BLaER1 treated with 17β-estradiol and CSF1 and Interleukin-3, amounts not matched to agents 10 nM and 100 nM (cell line): ENCODE data around the gene TP63.

ENCODE experiments used
- H3K27ac ChIP-seq, 11 experiments: shearing (Covaris generic); formaldehyde crosslinking; 2 replicates each; pipeline ENCODE4 v1.8.1; 2022
- H3K27me3 ChIP-seq, 11 experiments: shearing (Covaris generic); formaldehyde crosslinking; 2 replicates each; pipeline ENCODE4 v1.8.1; 2022
- H3K36me3 ChIP-seq, 11 experiments: shearing (Covaris generic); formaldehyde crosslinking; 2 replicates each; pipeline ENCODE4 v1.8.1; 2022
- H3K4me1 ChIP-seq, 10 experiments: shearing (Covaris generic); formaldehyde crosslinking; 2 replicates each; pipeline ENCODE4 v1.8.1; 2022
- H3K4me2 ChIP-seq, 11 experiments: shearing (Covaris generic); formaldehyde crosslinking; 2 replicates each; pipeline ENCODE4 v1.8.1; 2022
- H3K4me3 ChIP-seq, 10 experiments: shearing (Covaris generic); formaldehyde crosslinking; 2 replicates each; pipeline ENCODE4 v1.8.1; 2022
- H3K9ac ChIP-seq, 11 experiments: shearing (Covaris generic); formaldehyde crosslinking; 2 replicates each; pipeline ENCODE4 v1.8.1; 2022
- H3K9me3 ChIP-seq, 11 experiments: shearing (Covaris generic); formaldehyde crosslinking; replicated peaks in 1 of 11; 2 replicates each; pipeline ENCODE4 v1.8.1; 2022
- H4K20me1 ChIP-seq, 11 experiments: shearing (Covaris generic); formaldehyde crosslinking; 2 replicates each; pipeline ENCODE4 v1.8.1; 2022
- Cebpa-rat ChIP-seq, 11 experiments: shearing (Covaris generic); IDR thresholded peaks; 2 replicates each; pipeline ENCODE4 v1.8.1; 2022

Gene TP63

DNA sequence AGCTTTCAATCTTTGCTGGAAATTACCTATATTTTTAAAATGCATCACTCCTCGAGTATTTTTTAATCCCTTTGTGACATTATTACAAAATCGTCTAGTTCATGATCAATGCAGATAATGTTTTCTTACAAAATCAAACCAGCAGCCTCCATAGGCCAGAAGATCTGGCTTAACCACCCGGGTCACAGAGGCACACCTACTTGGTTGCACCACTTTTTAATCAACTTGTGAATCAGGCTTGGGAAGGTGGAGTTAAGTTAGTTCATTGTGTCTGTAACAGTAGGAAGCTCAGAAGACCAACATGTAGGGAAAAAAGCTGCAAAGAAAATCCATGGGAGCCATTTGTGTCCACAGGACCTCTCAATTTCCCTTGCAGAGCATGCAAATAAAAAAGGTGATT lies 148.0 kb downstream of the TP63 start:
- Histone ChIP-seq H3K9ac (no peak overlapping the region), H3K4me1 (peaks cover 0 to 51% (median 0%) of the 10 kb centered on the region in 10 experiments; a peak in 5 of 20 replicates), H3K27me3 (no peaks in the 10 kb centered on the region), H4K20me1 (no peaks in the 10 kb centered on the region), H3K36me3 (no peaks in the 10 kb centered on the region), H3K4me2 (peak overlapping the region in 3 of 11 experiments; percentile 5 to 74 (median 72); a peak in 4 of 22 replicates), H3K27ac (no peak overlapping the region), H3K4me3 (no peak overlapping the region), H3K9me3 (no peaks in the 10 kb centered on the region)
- no peak for TF ChIP-seq Cebpa-rat (IDR thresholded peaks at IDR 0.05)

DNA sequence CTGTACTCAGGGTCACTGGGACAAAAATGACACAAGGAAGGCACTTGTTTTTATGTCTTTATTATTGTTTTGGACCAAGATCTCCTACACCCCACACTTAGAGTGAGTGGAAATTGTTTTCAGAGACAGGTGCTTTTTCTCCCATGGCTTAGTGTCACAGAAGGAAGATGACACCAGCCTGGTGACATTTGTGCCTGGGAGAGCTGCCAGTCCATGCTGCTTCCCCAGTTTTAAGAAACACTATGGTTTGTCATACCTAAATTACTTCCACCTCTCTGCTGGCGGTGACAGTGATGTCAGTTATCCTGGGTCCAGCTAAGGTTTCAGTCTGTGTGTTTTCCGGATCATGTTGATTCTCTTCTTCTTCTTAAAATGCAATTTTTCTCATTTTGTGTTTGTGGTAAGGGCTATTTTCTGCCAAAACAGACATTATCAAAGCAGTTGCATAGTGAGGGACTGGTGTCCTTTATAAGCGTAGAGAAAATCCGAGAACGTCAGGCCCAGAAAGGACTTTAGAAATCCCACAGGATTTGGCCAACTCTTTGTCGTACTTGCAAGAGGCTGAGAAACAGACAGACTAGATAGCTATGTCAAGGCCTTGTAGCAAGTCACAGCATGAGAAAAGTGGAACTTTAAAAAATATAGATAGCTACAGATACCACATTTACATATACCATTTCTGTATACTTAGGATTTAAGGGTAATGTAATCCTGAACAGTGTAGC lies 149.5 kb downstream of the TP63 start:
- Histone ChIP-seq H3K4me1 (peaks cover 0 to 51% (median 0%) of the 10 kb centered on the region in 10 experiments; a peak in 5 of 20 replicates), H3K9ac (no peak overlapping the region), H3K27me3 (no peaks in the 10 kb centered on the region), H3K27ac (no peak overlapping the region), H3K36me3 (no peaks in the 10 kb centered on the region), H3K4me3 (no peak overlapping the region), H4K20me1 (no peaks in the 10 kb centered on the region), H3K9me3 (no peaks in the 10 kb centered on the region), H3K4me2 (no peak overlapping the region)
- TF ChIP-seq Cebpa-rat (IDR thresholded peaks at IDR 0.05), result no peak

DNA sequence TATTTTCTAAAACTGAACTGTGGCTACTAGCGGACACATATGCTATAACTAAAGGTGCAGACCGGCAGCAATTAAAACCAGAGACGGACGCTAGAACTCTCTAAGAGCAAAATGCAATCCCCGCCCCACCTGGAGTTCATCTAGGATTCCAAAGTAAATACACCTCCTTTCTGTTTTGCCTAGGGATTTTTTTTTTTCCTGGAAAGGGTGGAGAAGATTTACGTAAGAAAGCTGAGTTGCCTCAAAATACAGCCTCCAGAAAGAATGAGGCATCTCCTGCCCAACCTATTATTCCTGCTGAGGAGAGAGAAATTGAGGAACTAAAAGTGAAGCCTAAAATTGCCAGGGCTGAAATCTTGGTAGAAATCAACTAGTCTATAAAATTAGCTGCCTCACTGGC lies 150.2 kb downstream of the TP63 start:
- Histone ChIP-seq H3K9me3 (no peaks in the 10 kb centered on the region), H3K9ac (no peak overlapping the region), H3K27ac (no peak overlapping the region), H3K4me2 (0 out of 22 replicates have a peak overlapping the region, but pooled peaks of 1 of the 11 experiments have one; percentile 6), H3K27me3 (no peaks in the 10 kb centered on the region), H4K20me1 (no peaks in the 10 kb centered on the region), H3K4me1 (peaks cover 0 to 46% (median 0%) of the 10 kb centered on the region in 10 experiments; a peak in 5 of 20 replicates), H3K36me3 (no peaks in the 10 kb centered on the region), H3K4me3 (no peak overlapping the region)
- TF ChIP-seq Cebpa-rat (IDR thresholded peaks at IDR 0.05), result no peak

DNA sequence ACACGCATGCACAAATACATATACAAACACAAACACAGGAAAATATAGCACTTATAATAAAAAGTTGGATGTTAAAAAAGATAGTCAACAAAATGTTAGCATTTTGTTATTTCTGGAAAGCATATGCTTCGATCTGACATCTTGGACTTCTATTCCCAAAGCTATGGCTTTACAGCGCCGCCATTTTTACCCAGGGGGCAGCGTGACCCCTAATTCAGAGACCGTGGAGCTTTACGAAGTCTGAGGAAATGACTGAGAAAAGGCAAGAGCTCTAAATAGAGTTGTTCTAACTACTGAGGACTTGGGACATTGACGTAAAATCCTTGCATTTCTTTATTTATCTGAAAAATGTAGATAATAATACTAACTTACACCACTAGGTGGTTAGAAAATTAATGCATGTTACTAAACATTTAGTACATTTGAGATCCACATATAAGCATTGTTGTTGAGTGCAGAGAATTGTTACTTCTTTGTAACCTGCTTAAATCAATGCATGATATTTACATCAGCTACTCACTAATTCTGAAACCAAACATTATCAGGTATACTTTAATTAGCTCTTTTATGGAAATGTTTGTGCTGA lies 155.4 kb downstream of the TP63 start:
- Histone ChIP-seq H3K4me1 (peaks cover 0 to 4% (median 0%) of the 10 kb centered on the region in 10 experiments; a peak in 1 of 20 replicates), H3K4me2 (no peak overlapping the region), H3K36me3 (no peaks in the 10 kb centered on the region), H4K20me1 (no peaks in the 10 kb centered on the region), H3K9ac (no peak overlapping the region), H3K4me3 (no peak overlapping the region), H3K27ac (no peak overlapping the region), H3K9me3 (no peaks in the 10 kb centered on the region), H3K27me3 (no peaks in the 10 kb centered on the region)
- TF ChIP-seq Cebpa-rat (IDR thresholded peaks at IDR 0.05), result no peak

DNA sequence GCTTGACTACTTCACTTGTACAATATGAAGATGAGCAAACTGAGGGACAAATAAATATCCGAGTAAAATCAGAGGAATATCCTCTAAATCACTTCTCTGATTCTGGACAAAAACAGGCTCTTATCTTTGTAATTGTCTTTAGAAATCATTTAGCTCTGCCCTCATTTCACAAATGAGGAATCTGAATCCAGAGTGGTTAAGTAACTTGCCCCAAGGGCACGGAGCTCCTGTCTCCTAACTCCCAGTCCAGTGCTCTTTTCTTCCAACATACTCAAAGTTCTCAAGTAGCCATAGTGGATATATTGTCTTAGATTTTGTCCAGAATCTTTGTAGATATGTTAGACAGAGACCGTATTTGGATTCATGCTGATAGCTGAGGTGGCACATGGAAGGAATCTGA lies 156.0 kb downstream of the TP63 start:
- H3K4me1 ChIP-seq, result no peaks in the 10 kb centered on the region
- no peak overlapping the region for H3K27ac ChIP-seq
- H3K4me3 ChIP-seq, result no peak overlapping the region
- no peaks in the 10 kb centered on the region for H4K20me1 ChIP-seq
- H3K27me3 ChIP-seq, result no peaks in the 10 kb centered on the region
- TF ChIP-seq Cebpa-rat (IDR thresholded peaks at IDR 0.05), result no peak
- H3K4me2 ChIP-seq, result no peak overlapping the region
- no peaks in the 10 kb centered on the region for H3K36me3 ChIP-seq
- H3K9me3 ChIP-seq, result no peaks in the 10 kb centered on the region
- no peak overlapping the region for H3K9ac ChIP-seq

DNA sequence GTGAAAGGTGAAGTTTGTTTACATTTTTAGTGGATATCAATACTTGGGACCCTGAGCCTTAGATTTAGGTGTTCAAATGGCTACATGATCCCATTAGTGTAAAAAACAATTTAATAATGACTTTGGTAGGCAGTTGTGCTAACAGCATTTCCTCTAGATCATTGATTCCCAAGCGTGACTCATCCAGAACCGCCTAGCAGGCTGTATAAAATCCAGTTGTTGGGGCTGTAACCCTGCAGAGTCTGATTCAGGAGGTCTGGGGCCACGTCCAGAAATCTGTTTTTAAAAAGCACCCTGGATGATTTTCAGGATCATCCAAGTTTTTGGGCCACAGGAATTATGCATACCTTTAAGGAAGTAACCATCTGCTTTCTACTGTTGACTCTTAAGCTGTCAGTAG lies 156.4 kb downstream of the TP63 start:
- Histone ChIP-seq H3K36me3 (no peaks in the 10 kb centered on the region), H3K27me3 (no peaks in the 10 kb centered on the region), H3K27ac (no peak overlapping the region), H3K9ac (no peak overlapping the region), H3K9me3 (no peaks in the 10 kb centered on the region), H3K4me1 (no peaks in the 10 kb centered on the region), H3K4me2 (no peak overlapping the region), H3K4me3 (no peak overlapping the region), H4K20me1 (no peaks in the 10 kb centered on the region)
- TF ChIP-seq Cebpa-rat (IDR thresholded peaks at IDR 0.05), result no peak

DNA sequence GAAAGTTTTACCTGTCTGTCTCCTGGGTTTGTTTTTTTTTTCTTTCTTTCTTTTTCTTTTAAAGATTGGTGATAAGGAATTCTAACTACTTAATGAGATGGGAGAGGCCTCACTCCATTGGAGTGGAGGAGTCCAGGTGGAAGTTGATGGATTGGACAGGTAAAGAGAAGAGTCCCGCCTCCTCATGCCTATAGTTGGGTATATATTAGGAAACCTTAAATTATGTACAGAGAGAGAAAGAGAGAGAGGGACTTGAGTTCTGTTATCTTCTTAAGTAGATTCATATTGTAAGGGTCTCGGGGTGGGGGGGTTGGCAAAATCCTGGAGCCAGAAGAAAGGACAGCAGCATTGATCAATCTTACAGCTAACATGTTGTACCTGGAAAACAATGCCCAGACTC lies 158.2 kb downstream of the TP63 start:
- no peaks in the 10 kb centered on the region for H3K9me3 ChIP-seq
- no peaks in the 10 kb centered on the region for H3K27me3 ChIP-seq
- H3K4me1 ChIP-seq, result no peaks in the 10 kb centered on the region
- no peaks in the 10 kb centered on the region for H3K36me3 ChIP-seq
- no peak overlapping the region for H3K4me3 ChIP-seq
- H3K9ac ChIP-seq, result no peak overlapping the region
- H4K20me1 ChIP-seq, result no peaks in the 10 kb centered on the region
- no peak overlapping the region for H3K27ac ChIP-seq
- no peak for TF ChIP-seq Cebpa-rat (IDR thresholded peaks at IDR 0.05)
- H3K4me2 ChIP-seq, result no peak overlapping the region

DNA sequence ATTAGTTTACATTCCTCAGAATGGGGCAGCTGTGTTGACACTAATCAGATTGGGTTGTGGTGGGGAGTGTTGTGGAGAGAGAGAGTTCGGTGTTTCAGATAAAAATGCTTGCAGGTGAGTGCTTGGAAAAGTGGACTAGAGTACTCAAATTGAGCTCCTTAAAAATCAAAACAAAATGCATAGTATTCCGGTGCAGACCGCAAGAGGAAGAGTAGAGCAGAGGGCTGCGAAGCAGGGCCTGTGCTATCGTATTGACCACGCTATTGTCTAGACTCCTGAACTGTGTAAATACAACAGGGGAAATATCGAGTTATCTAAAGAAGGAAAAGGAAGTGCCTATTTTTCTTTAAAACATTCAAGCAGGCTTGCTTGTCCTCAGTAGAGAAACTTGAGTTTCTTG lies 159.5 kb downstream of the TP63 start:
- H3K4me3 ChIP-seq, result no peak overlapping the region
- H3K4me2 ChIP-seq, result no peak overlapping the region
- no peak overlapping the region for H3K27ac ChIP-seq
- no peaks in the 10 kb centered on the region for H3K27me3 ChIP-seq
- H3K4me1 ChIP-seq, result no peaks in the 10 kb centered on the region
- no peak for TF ChIP-seq Cebpa-rat (IDR thresholded peaks at IDR 0.05)
- no peaks in the 10 kb centered on the region for H3K9me3 ChIP-seq
- H4K20me1 ChIP-seq, result no peaks in the 10 kb centered on the region
- no peak overlapping the region for H3K9ac ChIP-seq
- no peaks in the 10 kb centered on the region for H3K36me3 ChIP-seq

DNA sequence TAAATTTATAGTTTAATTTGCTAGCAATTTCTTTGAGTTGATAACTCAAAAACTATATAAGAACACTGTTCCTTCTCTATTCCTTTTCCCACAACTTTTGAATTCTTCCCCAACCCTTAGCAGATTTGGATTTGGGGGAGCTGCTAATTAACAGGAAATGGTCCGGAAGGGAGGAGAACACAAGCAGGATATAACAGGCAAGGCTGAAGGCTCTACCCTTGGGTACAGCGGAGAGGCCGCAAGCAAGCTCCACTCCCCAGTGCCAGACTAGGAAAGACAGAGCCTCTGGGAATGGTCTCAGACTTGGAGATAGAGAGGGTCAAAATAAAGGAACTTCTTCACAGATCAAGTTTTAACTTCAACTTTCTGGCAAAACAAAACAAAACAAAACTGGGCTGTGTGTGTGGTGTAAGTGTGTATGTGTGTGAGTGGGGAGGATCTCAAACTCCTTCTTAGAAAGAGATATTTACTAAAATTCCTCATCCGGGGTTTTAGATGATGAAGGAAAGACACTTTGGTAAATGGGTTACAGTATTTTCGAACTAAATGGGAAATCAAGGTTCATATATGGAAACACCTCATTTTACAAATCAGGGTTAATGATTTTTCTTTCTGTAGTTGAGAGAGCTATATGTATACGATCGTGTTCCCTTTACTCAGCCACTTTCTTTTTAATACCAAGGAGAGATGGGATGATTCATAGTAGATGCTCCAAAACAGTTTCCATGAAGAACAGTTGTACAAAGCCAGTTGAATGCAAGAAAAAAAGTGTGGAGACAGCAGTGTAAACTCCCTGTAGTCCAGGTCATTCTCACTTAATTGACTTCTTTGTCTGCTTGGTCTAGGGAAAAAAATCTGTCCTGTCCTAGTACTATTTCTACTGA lies 161.1 kb downstream of the TP63 start:
- no peaks in the 10 kb centered on the region for H3K27me3 ChIP-seq
- no peak overlapping the region for H3K27ac ChIP-seq
- H3K9ac ChIP-seq, result no peak overlapping the region
- no peak for TF ChIP-seq Cebpa-rat (IDR thresholded peaks at IDR 0.05)
- H3K4me2 ChIP-seq, result no peak overlapping the region
- no peak overlapping the region for H3K4me3 ChIP-seq
- H4K20me1 ChIP-seq, result no peaks in the 10 kb centered on the region
- no peaks in the 10 kb centered on the region for H3K4me1 ChIP-seq
- H3K9me3 ChIP-seq, result no peaks in the 10 kb centered on the region
- H3K36me3 ChIP-seq, result no peaks in the 10 kb centered on the region
